HG03095 (cell line): ENCODE measurements around the gene TRPV5.

ENCODE experiments used
- ATAC-seq: cut with Tn5 transposase; IDR thresholded peaks from one replicate; pipeline ENCODE4 v1.9.1; 2021; ENCODE audit warnings: moderate library complexity; ENCODE audit not compliant: unreplicated experiment

TRPV5 gene

DNA sequence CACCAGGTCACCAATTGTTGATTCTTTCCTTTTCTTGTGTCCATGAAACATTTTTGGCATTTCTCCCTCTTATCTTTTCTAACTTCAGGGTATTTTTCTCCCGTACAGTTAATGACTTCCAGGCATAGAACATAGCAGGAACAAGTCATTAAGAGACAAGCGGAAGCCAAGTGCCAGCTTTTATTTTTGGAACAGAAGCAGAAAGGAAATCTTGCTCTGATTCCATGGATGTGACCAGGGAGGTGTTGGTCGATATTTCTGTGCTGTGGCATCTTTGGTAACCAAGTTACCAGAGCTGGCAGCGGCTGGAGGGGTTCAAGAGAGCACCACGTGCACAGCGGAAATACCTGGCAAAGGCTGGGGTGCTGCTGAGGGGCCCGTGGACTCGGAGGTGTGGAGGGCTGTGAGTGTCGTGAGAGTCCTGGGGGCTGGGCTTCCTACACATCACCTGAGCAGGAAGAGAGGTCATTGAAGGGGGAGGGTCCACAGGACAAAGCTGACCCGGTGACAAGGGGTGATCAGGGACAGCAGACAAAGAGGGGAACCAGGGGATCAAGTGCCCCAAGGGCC is 7.5 kb upstream of the TRPV5 start:
- ATAC-seq: no peak

DNA sequence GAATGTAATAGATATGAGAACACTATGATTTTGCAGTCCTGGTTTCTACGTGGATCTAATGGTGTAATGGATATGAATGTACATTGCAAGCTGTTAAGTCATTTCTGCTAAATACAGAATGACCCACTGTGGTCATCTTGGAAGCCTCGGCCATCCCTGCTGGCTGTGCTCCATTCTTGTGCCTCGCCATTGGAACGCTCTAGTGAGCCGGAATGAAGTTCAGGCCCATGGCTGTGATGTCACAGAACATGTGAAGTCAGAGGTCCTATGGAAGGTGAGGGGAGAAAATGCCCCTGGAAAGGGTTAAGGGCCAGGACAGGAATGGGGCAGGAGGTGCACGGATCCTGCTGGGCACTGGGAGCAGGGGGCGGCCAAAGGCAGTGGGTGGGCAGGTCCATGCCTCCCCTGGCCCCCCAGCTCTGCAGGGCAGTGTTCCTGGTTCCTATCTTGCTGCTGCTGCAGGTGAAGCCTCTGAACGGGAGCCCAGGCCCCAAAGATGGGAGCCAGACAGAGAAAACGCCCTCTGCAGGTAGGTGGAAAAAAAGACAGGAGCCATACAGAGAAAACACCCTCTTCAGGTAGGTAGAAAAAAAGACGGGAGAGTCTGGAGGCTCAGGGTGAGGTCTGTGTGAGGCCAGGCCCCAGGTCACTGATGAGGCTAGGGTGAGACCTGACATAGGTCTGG is 5.8 kb upstream of the TRPV5 start, which contains the start of gene LLCFC1:
Gene LLCFC1, plus strand, starts transcription at position 259 of the 685 bp plus-strand sequence. Its CDS starts 138 bp downstream, at position 397.
- ATAC-seq: no peak

DNA sequence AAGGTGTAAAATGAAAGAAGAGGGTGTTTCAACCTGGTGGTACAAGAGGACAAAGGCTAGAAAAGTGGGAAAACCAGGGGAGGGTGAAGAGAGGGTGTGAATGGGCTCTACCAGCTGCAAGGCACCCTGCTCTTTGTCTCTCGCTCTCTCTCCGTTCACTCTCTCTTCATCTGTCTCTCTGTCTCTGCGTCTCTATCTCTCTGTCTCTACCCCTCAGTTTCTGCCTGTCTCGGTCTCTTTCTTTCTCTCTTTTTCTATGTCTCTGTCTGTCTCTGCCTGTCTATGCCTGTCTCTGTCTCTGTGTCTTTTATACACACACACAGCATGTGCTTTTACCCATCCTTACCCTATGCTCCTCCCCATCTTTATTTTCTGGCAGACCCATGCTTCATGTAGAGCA is 5.1 kb upstream of the TRPV5 start:
- no peak for ATAC-seq

DNA sequence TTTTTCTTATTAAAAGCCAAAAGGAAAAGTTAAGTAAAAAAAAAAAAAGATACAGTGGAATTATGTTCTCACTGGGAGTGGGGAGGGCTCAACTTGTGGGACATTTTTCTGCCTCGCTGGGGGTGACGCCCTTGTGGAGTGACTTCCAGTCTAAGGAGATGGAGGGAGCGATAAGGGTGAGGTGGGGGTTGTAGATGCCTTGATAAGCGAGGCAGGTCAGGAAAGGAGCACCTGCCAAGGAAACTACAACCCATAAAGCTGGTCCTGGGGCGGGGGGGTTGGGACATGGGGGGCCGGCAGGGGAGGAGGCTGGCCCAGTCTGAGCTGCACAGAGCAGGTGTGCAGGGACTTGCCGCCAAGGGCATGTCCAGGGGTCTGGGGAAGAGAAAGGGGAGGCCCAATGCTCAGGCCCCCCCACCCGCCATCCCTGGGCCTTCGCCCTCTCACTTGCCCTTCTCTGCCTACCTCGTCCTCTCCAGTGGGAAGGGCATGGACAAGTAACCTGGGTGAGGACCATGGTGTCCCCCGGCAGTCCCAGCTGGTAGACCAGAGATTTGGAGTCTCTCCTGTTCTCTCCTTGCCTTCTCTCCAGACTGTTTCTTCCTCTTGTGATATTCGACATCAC is 2.5 kb upstream of the TRPV5 start:
- ATAC-seq: no peak

DNA sequence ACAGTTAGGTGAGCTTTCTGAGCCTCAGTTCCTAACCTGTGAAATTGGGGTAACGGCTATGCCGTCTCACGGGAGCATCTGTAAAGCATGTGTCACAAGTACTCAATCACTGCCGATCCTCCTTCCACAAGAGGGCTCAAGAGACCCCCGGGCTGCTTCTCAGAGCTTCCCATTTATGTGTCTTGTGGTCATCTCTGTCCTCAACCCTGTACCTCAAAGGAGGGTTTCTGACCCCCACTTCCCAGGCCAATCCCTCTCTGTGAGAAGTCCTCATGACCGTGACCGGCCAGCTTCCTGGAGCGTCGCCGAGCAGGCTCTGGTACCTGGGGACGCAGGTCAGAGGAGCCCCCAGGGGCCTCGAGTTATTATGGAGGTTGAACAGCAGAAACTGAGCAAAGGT is 510 bp upstream of the TRPV5 start:
- ATAC-seq: no peak

DNA sequence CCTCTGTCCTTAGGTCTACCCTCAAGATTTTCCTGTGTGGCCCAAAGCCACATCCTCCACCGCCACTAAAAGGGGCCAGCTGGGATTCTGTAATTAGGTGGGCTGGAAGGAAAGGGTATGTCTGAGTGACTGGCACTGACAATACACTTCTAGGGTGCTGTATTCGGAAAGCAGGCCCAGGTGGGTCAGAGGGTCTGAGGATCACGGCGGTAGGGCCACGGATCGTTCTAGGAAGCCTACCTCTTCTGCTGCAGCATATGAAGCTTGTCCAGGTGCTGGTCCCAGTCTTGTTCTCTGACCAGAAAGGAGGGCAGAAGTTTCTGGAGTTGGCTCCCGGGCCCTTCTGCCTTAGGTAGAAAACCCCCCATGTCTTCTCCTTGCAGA is 462 bp downstream of the TRPV5 start:
- ATAC-seq: no peak

DNA sequence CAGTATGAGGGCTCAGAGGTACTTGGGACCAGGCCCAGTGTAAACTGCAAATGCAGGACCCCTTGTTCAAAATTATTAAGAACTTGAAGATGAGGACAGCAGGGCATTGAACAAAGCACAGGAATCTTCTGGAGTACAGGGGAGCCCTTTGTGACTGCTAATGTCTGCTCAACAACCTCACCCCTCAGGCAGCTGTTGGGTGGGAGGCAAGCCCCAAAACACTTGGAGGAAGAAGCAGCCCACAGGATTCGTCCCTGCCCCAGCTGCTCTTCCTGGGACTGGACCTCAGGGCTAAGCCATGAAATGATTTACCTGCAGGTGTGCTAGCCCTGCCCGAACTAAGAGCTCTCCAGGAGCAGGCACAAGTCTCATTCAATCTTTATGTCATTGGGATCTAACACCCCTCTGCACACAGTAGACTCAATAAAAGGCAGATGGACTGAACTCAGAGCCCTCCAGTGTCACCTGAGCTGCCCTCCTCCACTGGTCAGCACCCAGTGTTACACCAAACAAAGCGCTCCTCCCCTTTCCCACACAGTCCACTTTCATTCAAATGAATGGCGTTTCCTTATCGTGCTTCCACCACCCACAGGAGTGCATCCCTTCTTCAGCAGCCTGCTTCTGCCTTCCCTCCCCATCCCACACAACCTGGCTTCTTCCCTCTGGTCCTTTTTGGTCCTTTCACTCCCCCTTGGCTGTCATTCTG is 1.0 kb downstream of the TRPV5 start:
- no peak for ATAC-seq

DNA sequence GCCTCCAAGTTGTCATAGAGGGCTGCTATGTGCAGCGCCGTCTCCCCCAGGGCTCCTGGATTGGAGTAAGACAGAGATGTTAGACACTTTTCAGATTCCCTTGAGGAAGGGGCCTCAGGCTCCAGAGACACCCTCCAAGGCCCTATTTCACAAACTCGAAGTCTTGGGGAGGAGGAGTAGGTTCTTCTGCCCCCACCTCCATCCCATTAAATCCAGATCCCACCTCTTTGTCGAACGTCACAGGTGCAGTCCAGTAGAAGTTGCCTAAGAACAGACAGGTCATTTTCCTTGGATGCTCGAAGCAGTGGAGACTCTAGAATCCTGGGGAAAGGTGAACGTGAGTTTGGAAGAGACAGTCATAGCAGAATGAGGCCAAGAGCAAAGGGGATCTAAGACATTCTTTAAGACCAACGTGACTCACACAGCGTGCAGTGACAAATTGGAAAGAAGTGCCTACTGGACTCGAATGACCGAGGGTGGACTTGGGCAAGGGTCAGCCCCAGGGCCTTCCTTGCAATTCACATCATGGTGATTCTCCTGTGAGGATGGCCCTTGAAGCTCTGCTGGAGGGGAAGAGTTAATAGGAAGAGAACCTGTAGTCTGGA is 3.3 kb downstream of the TRPV5 start:
- no peak for ATAC-seq

DNA sequence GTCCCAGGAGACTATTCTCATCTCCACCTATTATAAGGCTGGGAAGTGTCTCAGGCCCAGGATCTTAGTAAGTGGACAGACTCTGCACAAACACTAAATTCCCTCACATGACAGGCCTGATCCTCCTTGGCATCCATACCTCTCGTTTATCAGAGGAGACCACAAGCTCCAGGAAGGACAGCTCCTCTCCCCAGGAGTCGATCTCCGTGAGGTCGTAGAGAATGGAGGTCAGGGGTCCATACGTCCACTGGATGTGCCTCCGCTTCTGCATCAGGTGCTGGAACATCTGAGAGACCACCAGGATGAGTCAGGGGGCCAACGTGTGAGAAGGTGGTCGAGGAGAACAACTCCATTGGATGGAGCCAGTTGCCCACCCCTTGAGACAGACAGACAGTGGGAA is 5.6 kb downstream of the TRPV5 start:
- no peak for ATAC-seq

DNA sequence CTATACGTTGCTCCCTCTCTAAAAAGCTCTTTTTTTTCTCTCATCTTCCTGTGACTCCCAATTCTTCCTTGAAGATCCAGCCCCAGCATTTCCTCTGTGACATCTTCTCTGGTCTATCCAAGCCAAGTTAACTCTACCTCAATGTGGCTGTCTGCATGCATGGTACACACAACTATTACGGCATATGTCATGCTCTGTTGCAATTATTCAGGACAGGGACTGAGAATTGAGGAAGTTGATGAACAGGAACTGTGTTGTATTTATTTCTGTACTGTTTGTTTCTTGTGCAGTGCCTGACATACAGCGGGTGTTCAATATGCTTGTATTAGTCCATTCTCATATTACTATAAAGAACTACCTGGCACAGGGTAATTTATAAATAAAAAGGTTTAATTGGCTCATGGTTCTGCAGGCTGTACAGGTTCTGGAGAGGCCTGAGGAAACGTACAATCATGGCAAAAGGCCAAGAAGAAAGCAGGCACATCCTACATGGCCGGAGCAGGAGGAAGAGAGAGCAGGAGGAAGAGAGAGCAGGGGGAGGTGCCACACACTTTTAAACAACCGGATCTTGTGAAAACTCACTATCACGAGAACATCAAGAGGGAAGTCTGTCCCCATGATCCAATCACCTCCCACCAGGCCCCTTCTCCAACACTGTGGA is 6.3 kb downstream of the TRPV5 start:
- no peak for ATAC-seq

DNA sequence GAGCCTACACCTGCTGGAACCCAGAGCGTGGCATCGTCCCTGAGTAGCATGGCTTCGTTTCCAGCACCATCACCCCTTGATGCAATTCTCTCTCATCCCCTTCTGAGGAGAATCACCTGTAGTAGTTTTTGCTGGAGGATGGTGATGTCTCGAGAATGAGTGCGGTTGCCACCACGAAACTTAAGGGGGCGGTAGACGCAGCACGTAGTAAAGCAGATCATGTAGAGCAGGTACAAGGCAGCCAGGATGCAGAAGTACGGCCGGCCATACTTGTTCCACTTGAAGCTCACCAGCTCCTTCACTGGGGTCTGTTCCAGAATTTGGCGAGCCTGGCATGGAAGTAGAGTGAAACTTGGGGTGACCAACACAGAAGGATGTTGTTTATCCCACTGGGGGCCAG is 8.1 kb downstream of the TRPV5 start:
- no peak for ATAC-seq

DNA sequence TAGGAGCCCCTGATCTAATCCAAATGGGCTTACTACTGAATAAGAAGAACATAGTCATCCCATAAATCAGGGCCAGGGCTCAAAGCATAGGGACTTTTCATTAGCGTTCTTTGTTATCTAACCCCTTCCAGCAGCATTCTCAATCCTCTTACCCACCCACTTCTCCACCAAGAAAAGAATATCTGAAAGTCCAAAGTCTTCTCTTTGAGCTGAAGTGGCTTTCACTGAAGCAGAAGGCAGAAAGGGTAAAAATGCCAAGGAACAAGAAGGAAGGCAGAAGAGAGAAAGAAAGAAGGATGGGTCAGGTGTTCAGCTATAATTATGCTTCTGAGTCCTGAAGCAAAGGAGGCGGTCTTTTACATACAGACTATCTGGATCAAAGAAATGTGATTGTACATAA is 10.2 kb downstream of the TRPV5 start:
- no peak for ATAC-seq

DNA sequence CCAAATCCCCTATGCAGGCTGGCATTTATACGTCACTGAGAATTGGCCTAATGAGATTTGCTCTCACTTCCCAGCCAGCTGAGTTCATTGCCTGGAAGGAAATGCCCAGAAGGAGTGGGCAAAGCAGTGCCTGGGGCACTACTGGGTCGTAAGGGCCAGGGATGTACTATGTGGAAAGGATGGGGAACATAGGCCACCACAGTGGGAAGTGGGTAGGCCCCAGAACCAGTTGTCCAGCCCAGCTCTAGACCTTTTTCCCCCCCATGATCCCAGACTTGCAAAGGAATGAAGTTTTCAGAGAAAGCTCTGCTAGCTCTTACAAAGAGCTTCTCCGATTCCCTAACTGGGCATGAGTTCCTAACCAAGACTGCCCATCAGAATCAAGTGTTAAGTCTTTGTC is 13.9 kb downstream of the TRPV5 start:
- ATAC-seq: no peak

DNA sequence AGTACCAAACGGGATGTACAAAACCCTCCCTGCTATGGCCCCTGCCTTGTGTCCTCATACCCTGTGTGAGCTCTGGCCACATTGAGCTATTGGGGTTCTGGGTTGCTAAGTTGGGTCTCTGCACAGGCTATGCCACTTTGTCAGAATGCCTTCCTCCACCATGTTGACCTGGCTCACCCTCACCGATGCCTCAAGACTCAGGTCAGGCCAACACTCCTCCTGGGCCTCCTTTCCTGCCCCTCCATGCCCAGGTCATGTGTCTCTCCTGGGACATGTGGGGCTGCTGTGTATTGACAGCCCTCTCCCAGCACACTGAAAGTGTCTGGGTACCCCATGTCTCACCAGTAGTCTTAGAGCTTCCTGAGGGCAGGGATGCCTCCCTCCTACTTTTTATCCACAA is 14.6 kb downstream of the TRPV5 start:
- no peak for ATAC-seq

DNA sequence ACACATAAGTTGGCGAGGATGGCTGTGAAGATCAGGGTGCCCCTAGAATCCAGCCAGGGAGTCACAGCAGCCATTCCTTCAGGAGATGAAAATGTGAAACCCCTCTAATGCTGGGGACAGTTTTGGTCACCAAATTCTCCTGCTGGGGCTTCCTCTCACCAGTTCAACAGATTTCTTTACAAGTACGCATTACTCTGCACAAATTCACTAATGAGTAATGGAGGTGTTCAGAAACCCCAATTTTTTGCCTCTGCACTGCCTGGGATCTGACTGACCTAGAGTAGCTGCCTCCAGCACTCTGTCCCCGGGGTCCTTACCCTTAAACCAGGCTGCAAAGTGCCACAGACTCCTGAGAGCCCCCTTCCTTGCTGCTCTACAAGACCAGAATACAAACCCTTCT is 16.1 kb downstream of the TRPV5 start:
- ATAC-seq: no peak

DNA sequence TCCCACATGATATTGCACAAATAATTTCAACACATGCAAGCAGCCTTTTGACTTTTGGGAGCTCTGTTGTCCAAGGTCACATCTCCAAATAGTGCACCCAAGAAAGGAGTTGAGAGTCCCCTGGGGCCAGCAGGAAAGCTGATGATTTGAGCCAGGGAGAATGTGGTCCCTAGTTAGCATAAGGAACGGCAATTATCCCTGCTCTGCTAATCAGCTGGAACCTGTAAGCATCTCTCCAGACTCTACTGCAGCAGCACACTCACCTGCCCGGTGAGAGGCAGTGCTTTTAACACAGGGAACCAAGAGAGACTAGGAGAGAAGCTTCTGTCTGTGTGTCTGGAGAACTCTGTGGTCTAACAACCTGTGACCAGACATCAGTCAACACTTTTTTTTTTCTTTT is 17.0 kb downstream of the TRPV5 start:
- ATAC-seq: no peak

DNA sequence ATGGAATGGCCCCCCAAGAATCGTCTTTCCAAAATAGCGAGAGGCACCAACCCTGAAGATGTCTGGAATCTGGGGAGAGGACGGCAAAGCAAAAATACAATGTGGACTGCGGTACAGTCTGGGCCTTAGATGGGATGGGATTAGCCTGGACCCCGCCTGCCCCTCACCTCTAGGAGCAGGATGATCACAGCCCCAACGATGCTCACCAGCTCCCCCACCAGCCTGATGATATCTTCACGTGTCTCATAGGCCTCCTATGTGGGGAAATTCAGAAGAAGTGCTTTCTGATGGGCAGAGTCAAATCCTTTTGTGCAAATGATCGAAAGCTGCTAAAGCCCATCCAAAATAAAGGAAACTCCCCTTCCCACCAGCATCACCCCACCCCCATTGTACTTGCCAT is 18.2 kb downstream of the TRPV5 start:
- no peak for ATAC-seq

DNA sequence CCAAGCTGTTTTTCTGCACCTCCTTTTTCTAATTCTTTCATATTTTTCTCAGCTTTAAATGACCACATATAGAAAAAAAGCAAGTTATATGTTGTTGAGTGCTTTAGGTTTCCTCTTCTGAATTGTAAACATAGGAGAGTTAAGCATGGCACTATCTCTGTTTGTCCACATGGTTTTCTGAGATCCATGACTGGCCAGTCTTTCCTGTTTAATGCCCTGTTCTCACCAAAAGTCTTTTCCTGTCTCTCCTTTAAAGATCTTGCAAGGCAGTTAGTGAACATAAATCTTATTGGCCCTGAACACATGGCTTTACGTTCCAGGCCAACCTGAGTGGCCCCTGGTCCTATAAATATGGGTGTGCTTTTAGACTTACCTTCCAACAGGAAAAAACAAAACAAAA is 19.4 kb downstream of the TRPV5 start:
- ATAC-seq: no peak

DNA sequence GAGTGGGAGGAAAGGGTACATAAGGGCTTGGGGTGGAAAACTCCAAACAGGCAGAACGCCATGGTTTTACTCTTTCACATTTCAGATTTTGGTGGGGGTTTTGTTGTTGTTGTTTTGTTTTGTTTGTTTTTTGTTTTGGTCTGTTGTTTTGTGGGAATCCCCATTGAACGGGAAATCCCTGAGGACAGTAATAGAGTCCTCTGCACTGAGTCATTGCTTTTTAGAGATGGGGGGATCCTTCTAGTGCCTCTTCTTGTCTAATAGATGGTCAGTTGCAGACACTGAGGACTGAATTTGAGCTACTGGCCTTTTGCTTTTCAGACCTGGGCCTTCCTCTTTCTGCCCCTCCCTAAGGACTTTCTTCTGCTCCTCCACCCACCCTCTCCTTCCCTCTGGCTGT is 20.0 kb downstream of the TRPV5 start:
- ATAC-seq: no peak

DNA sequence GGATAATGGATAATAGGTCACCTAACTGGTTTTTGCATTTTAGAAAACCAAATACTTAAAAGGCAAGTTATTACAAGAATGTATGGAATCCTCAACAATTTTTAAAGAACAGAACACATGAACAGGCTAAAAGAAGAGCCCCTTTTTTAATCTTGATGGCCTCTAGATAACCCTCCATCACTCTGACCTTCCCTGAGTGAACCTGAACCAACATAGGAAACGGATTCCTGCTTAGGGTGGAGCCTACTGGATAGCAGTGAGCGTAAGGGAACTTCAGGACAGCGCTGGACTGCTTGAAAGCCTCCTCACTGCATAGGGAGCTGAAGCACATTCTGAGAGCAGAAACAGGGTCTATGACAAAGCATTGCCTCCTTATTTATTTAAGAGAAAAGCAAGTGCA is 20.5 kb downstream of the TRPV5 start:
- ATAC-seq: no peak

DNA sequence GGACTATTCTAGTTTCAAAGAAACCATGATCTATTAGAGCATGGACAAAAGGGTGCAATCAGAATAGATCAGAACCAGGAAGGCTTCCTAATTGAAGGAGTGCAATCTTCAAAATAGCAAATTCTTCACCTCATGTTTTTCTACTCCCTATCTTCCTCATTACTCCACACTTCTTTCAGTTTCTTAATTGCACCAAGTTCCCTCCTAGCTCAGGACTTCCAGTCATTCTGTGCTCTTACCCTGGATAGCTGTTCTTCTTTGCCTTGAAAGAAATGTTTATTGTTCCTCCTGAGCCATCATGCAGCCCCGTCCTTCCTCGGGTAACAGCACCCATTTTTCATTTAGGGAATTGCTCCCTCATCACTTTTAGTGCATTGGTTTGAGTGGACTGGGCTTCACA is 23.1 kb downstream of the TRPV5 start:
- no peak for ATAC-seq
